Activated naive CD4-positive, alpha-beta T cell treated with anti-CD3 and anti-CD28 coated beads, Interleukin-2, amount 10 ng/mL, durations not matched to agents 7 days and 5 days (primary cell): ENCODE results near the gene HPN.

Experiments used
- CTCF ChIA-PET: fragments of 350-600 bp; sonication (Branson Sonifier 250); formaldehyde crosslinking; loops from one replicate; lab custom pipeline; 2021; ENCODE audit warnings: antibody characterized with exemption; lab: Charles Lee
- DNase-seq: peaks from one replicate; pipeline ENCODE4 v3.0.0-alpha.2; 2020
- H3K27ac Mint-ChIP-seq: one replicate; pipeline ENCODE4 v1.8.0; 2021; ENCODE audit warnings: mild to moderate bottlenecking, moderate library complexity, mixed read lengths
- H3K27me3 Mint-ChIP-seq: one replicate; pipeline ENCODE4 v1.8.0; 2021; ENCODE audit warnings: mild to moderate bottlenecking, mixed read lengths
- H3K36me3 Mint-ChIP-seq: one replicate; pipeline ENCODE4 v1.8.0; 2021; ENCODE audit warnings: mixed read lengths
- H3K4me1 Mint-ChIP-seq: one replicate; pipeline ENCODE4 v1.8.0; 2021; ENCODE audit warnings: mixed read lengths
- H3K4me3 Mint-ChIP-seq: one replicate; pipeline ENCODE4 v1.8.0; 2021; ENCODE audit warnings: mild to moderate bottlenecking, moderate library complexity, mixed read lengths
- H3K9me3 Mint-ChIP-seq: one replicate; pipeline ENCODE4 v1.8.0; 2021; ENCODE audit warnings: mixed read lengths

Gene HPN

DNA sequence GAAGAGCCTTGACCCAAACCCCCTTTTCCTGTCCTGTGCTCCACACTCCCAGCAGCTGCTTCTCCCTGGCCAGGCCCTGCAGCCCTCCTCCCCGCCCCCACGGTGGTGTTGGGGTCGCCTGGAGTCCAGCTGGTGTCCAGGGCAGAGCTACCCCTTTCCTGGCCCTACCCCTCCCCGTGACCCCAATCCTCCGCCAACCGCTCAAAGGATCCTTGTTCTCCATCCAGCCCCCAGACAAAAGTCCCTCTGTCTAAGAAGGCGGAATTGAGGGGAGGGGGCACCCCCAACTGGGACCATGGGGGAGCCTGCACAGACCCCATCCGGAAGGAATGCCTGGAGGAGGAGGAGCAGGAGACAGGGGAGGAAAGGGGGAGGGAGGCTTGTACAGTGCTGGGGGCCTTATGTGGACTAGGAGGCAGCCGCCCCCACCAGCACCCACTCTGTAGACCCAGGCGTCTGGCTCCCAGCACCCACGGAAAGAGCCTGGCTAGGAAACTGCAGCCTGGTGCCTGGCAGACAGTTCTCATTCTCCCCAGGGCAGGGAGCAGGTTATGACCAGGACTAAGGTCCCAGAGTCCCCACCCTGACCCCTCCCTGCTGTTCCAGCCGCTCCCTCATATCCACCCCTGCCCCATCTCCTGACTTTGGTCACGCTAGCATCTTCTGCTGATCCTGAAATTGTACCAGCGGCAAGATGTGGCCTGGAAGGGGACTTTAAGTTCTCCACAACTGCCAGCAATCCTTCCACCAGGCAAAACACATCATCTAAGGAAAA, 73.8 kb downstream of the HPN start, which contains the start of gene FXYD3:
FXYD3 (plus strand) TSS at position 647 of the 775 bp plus-strand sequence. CDS start 3,554 bp downstream, outside the sequence.
- no peak for DNase-seq
- Mint-ChIP-seq H3K27ac (peak within 1 kb of the TSS; percentile 24), H3K4me1 (peaks cover 9% of the 10 kb centered on the region), H3K36me3 (no peaks in the 10 kb centered on the region), H3K4me3 (no peak within 1 kb of the TSS), H3K27me3 (peaks cover 26% of the 10 kb centered on the region), H3K9me3 (no peaks in the 10 kb centered on the region)
- CTCF ChIA-PET: interaction anchor here (0.8 to 3.9 kb wide), 4 partner anchors 9 to 48 kb away, joined by 4 to 24 read pairs (median 9); partner anchors contain the start of gene LGI4
